ENCODE measurements around the gene HOMER1. TPM values are rescaled to one million over a fixed set of nuclear protein-coding genes. Genes with fewer than 3 reads are reported as not detected.

The HOMER1 gene
- total RNA-seq, 1 donor from 2014 or later: 20.5 TPM

Other genes starting within 250 kb of the HOMER1 start
- 21.6 and 32.4 TPM in 2 replicates for gene TENT2, start 98.3 kb upstream of the HOMER1 start, total RNA-seq
- 0.26 and 0.77 TPM in 2 replicates for gene CMYA5, start 175.7 kb upstream of the HOMER1 start, total RNA-seq